Ishikawa (cell line): Measurements from ENCODE around the gene RAB9A.

Experiments
- NFIC ChIP-seq: IDR thresholded peaks from 2 replicates; pipeline ENCODE4 v1.6.1; 2012
- RAD21 ChIP-seq: IDR thresholded peaks from 2 replicates; pipeline ENCODE4 v1.6.1; 2012; ENCODE audit warnings: low read depth

- no peak for TF ChIP-seq NFIC
- TF ChIP-seq RAD21 = no peak
Observed at GRCh38 chrX:13734278-13735172, 45.6 kb downstream of the RAB9A start, which contains the start of the genes OFD1 and TRAPPC2.
